NCI-H2171 (cell line): ENCODE data around the gene ARHGAP32.
"Not testable (repeated sequence)": the region's sequence is repeated elsewhere in the genome, so short reads cannot be mapped to it uniquely, and the experiment has no call there.

Source experiments
- DNase-seq: peaks from one replicate; lab custom pipeline; 2025; lab: John Stamatoyannopoulos, UW

Gene ARHGAP32

GRCh38 chr11:129202646-129203045 is 10.5 kb upstream of the ARHGAP32 start:
- no peak for DNase-seq

GRCh38 chr11:129195682-129196081 is 3.6 kb upstream of the ARHGAP32 start:
- no peak for DNase-seq

- no peak for DNase-seq
These were observed 476 bp downstream of the ARHGAP32 start for GRCh38 chr11:129191649-129192048.

GRCh38 chr11:129190087-129190486 is 2.0 kb downstream of the ARHGAP32 start:
- no peak for DNase-seq

- DNase-seq: no peak
These were observed 2.5 kb downstream of the ARHGAP32 start for GRCh38 chr11:129189646-129190045.

GRCh38 chr11:129185082-129185481 is 7.0 kb downstream of the ARHGAP32 start:
- DNase-seq: not testable (repeated sequence)

GRCh38 chr11:129184581-129184980 is 7.5 kb downstream of the ARHGAP32 start:
- DNase-seq: no peak

- no peak for DNase-seq
These were observed 24.8 kb downstream of the ARHGAP32 start for GRCh38 chr11:129167315-129167714.

GRCh38 chr11:129163714-129164164 is 28.4 kb downstream of the ARHGAP32 start:
- no peak for DNase-seq

- not testable (repeated sequence) for DNase-seq
These were observed 35.0 kb downstream of the ARHGAP32 start for GRCh38 chr11:129157080-129157479.

GRCh38 chr11:129155745-129156144 is 36.4 kb downstream of the ARHGAP32 start:
- no peak for DNase-seq

GRCh38 chr11:129148487-129148886 is 43.6 kb downstream of the ARHGAP32 start:
- DNase-seq: no peak

- DNase-seq: no peak
These were observed 45.9 kb downstream of the ARHGAP32 start for GRCh38 chr11:129146191-129146590.

- no peak for DNase-seq
These were observed 46.8 kb downstream of the ARHGAP32 start for GRCh38 chr11:129145276-129145675.

- no peak for DNase-seq
These were observed 47.9 kb downstream of the ARHGAP32 start for GRCh38 chr11:129144256-129144655.

- no peak for DNase-seq
These were observed 48.8 kb downstream of the ARHGAP32 start for GRCh38 chr11:129143335-129143734.

GRCh38 chr11:129141748-129142523 is 50.2 kb downstream of the ARHGAP32 start:
- DNase-seq: no peak

- DNase-seq: no peak
These were observed 60.8 kb downstream of the ARHGAP32 start for GRCh38 chr11:129131316-129131715.

GRCh38 chr11:129128881-129129620 is 63.1 kb downstream of the ARHGAP32 start:
- not testable (repeated sequence) for DNase-seq

GRCh38 chr11:129119036-129119435 is 73.1 kb downstream of the ARHGAP32 start:
- no peak for DNase-seq

- DNase-seq: no peak
These were observed 74.4 kb downstream of the ARHGAP32 start for GRCh38 chr11:129117595-129118350.
